Mesendoderm (in vitro differentiated cells): ENCODE measurements around the gene ZNF750.

ENCODE experiments used
- DNase-seq: peaks from one replicate; pipeline ENCODE4 v3.0.0; 2013
- H2AK5ac ChIP-seq: 2 replicates; pipeline ENCODE4 v1.6.1; 2013; ENCODE audit warnings: low read length, inconsistent platforms
- H2BK120ac ChIP-seq: 2 replicates; pipeline ENCODE4 v1.6.1; 2013; ENCODE audit warnings: low read depth, mild to moderate bottlenecking, low read length, moderate library complexity, mixed read lengths
- H2BK15ac ChIP-seq: replicated peaks from 2 replicates; pipeline ENCODE4 v1.6.1; 2013; ENCODE audit warnings: low read depth, mild to moderate bottlenecking, moderate library complexity
- H2BK5ac ChIP-seq: 2 replicates; pipeline ENCODE4 v1.6.1; 2013; ENCODE audit warnings: low read length, inconsistent platforms
- H3K18ac ChIP-seq: 2 replicates; pipeline ENCODE4 v1.6.1; 2013; ENCODE audit warnings: mild to moderate bottlenecking, low read length, mixed read lengths
- H3K23ac ChIP-seq: one replicate; pipeline ENCODE4 v1.6.1; 2013; ENCODE audit warnings: low read length
- H3K27ac ChIP-seq: 2 replicates; pipeline ENCODE4 v1.5.1; 2013; ENCODE audit warnings: low read depth, mild to moderate bottlenecking, inconsistent platforms, low read length, moderate library complexity
- H3K27me3 ChIP-seq: 2 replicates; pipeline ENCODE4 v1.6.1; 2013; ENCODE audit warnings: low read length, control low read depth, mild to moderate bottlenecking, inconsistent platforms; ENCODE audit not compliant: insufficient read depth, poor library complexity
- H3K36me3 ChIP-seq: 2 replicates; pipeline ENCODE4 v1.6.1; 2013; ENCODE audit warnings: low read length, inconsistent platforms; ENCODE audit not compliant: control insufficient read depth, insufficient read depth
- H3K4ac ChIP-seq: one replicate; pipeline ENCODE4 v1.6.1; 2013; ENCODE audit warnings: low read depth, mild to moderate bottlenecking, low read length, moderate library complexity
- H3K4me1 ChIP-seq: 2 replicates; pipeline ENCODE4 v1.6.1; 2013; ENCODE audit warnings: low read depth, low read length, inconsistent platforms; ENCODE audit not compliant: control insufficient read depth
- H3K4me2 ChIP-seq: 2 replicates; pipeline ENCODE4 v1.6.1; 2013; ENCODE audit warnings: low read length
- H3K4me3 ChIP-seq: 2 replicates; pipeline ENCODE4 v1.5.1; 2013; ENCODE audit warnings: mild to moderate bottlenecking, low read length
- H3K56ac ChIP-seq: one replicate; pipeline ENCODE4 v1.6.1; 2013; ENCODE audit warnings: low read length
- H3K79me1 ChIP-seq: 2 replicates; pipeline ENCODE4 v1.6.1; 2013; ENCODE audit warnings: low read length, inconsistent platforms
- H3K79me2 ChIP-seq: 2 replicates; pipeline ENCODE4 v1.6.1; 2013; ENCODE audit warnings: mild to moderate bottlenecking, low read length; ENCODE audit not compliant: control insufficient read depth, insufficient read depth
- H3K9ac ChIP-seq: 2 replicates; pipeline ENCODE4 v1.6.1; 2013; ENCODE audit warnings: low read length, inconsistent platforms
- H4K5ac ChIP-seq: one replicate; pipeline ENCODE4 v1.6.1; 2013; ENCODE audit warnings: low read length
- H4K8ac ChIP-seq: one replicate; pipeline ENCODE4 v1.6.1; 2013; ENCODE audit warnings: low read depth, mild to moderate bottlenecking, control low read depth, low read length, moderate library complexity
- WGBS: extraction: QIAGEN DNeasy Blood & Tissue Kit; methylation state at CpG from one replicate; pipeline ENCODE4 v1.1.7; 2013; ENCODE audit warnings: low lambda C conversion rate, missing lambda C conversion rate; ENCODE audit not compliant: insufficient coverage; ENCODE audit errors: extremely low coverage; 5-methylcytosine and 5-hydroxymethylcytosine counted together

The ZNF750 gene

GRCh38 chr17:82831041-82831817, 8.6 kb downstream of the ZNF750 start:
- H3K4me3 ChIP-seq = no peak overlapping the region
- DNase-seq = no peak
- H3K4ac ChIP-seq = no peak overlapping the region
- H2BK15ac ChIP-seq = no peak overlapping the region
- H2BK120ac ChIP-seq = no peak overlapping the region
- H4K8ac ChIP-seq = no peak overlapping the region
- no CpG with 5 or more reads among the region's 29 CpGs for WGBS
- H3K4me1 ChIP-seq = no peaks in the 10 kb centered on the region
- peaks cover 8% of the 10 kb centered on the region for H3K79me1 ChIP-seq
- H3K23ac ChIP-seq = no peak overlapping the region
- no peak overlapping the region for H3K9ac ChIP-seq
- H3K4me2 ChIP-seq = no peak overlapping the region
- H3K27ac ChIP-seq = no peak overlapping the region
- H3K36me3 ChIP-seq = peaks cover 7% of the 10 kb centered on the region
- no peak overlapping the region for H3K18ac ChIP-seq
- H3K79me2 ChIP-seq = no peaks in the 10 kb centered on the region
- H2AK5ac ChIP-seq = no peak overlapping the region
- H3K27me3 ChIP-seq = no peaks in the 10 kb centered on the region
- H2BK5ac ChIP-seq = no peak overlapping the region
- H3K56ac ChIP-seq = no peak overlapping the region
- no peak overlapping the region for H4K5ac ChIP-seq

GRCh38 chr17:82830249-82830661, 9.6 kb downstream of the ZNF750 start:
- Histone ChIP-seq H3K4me1 (no peaks in the 10 kb centered on the region), H3K56ac (no peak overlapping the region), H3K79me1 (peaks cover 8% of the 10 kb centered on the region), H3K27me3 (no peaks in the 10 kb centered on the region), H4K8ac (no peak overlapping the region), H2BK5ac (no peak overlapping the region), H3K23ac (no peak overlapping the region), H3K27ac (no peak overlapping the region), H2AK5ac (no peak overlapping the region), H3K4ac (no peak overlapping the region), H4K5ac (no peak overlapping the region), H3K4me3 (no peak overlapping the region), H3K18ac (no peak overlapping the region), H2BK15ac (no peak overlapping the region), H3K9ac (no peak overlapping the region), H3K36me3 (peaks cover 7% of the 10 kb centered on the region), H2BK120ac (no peak overlapping the region), H3K79me2 (no peaks in the 10 kb centered on the region), H3K4me2 (no peak overlapping the region)
- no peak for DNase-seq
- no CpG with 5 or more reads among the region's 22 CpGs for WGBS

GRCh38 chr17:82828875-82829487, 10.8 kb downstream of the ZNF750 start:
- Histone ChIP-seq H3K79me1 (peaks cover 11% of the 10 kb centered on the region), H3K56ac (no peak overlapping the region), H4K8ac (no peak overlapping the region), H3K4me3 (no peak overlapping the region), H3K36me3 (peaks cover 7% of the 10 kb centered on the region), H3K4ac (no peak overlapping the region), H2BK120ac (no peak overlapping the region), H3K18ac (no peak overlapping the region), H3K4me1 (no peaks in the 10 kb centered on the region), H4K5ac (no peak overlapping the region), H2BK5ac (no peak overlapping the region), H3K79me2 (no peaks in the 10 kb centered on the region), H2AK5ac (no peak overlapping the region), H3K9ac (no peak overlapping the region), H3K23ac (no peak overlapping the region), H3K4me2 (no peak overlapping the region), H3K27me3 (no peaks in the 10 kb centered on the region), H2BK15ac (no peak overlapping the region), H3K27ac (no peak overlapping the region)
- WGBS = no CpG with 5 or more reads among the region's 26 CpGs
- no peak for DNase-seq

GRCh38 chr17:82826956-82827355, 12.9 kb downstream of the ZNF750 start:
- Histone ChIP-seq H2BK15ac (no peak overlapping the region), H3K9ac (no peak overlapping the region), H2BK120ac (no peak overlapping the region), H3K79me1 (peaks cover 11% of the 10 kb centered on the region), H3K4ac (no peak overlapping the region), H3K4me1 (no peaks in the 10 kb centered on the region), H3K18ac (no peak overlapping the region), H4K5ac (no peak overlapping the region), H4K8ac (no peak overlapping the region), H3K79me2 (no peaks in the 10 kb centered on the region), H3K27me3 (no peaks in the 10 kb centered on the region), H3K27ac (no peak overlapping the region), H3K36me3 (peaks cover 6% of the 10 kb centered on the region), H2BK5ac (no peak overlapping the region), H3K56ac (no peak overlapping the region), H3K4me2 (no peak overlapping the region), H3K23ac (no peak overlapping the region), H2AK5ac (no peak overlapping the region), H3K4me3 (no peak overlapping the region)
- no CpG with 5 or more reads among the region's 7 CpGs for WGBS
- no peak for DNase-seq

GRCh38 chr17:82826211-82826610, 13.6 kb downstream of the ZNF750 start:
- no peaks in the 10 kb centered on the region for H3K79me2 ChIP-seq
- H3K27ac ChIP-seq = no peak overlapping the region
- H3K9ac ChIP-seq = no peak overlapping the region
- H3K4me2 ChIP-seq = no peak overlapping the region
- no peak overlapping the region for H2BK15ac ChIP-seq
- no peak overlapping the region for H3K18ac ChIP-seq
- H2BK120ac ChIP-seq = no peak overlapping the region
- no peak overlapping the region for H4K8ac ChIP-seq
- peaks cover 11% of the 10 kb centered on the region for H3K79me1 ChIP-seq
- peaks cover 6% of the 10 kb centered on the region for H3K36me3 ChIP-seq
- H2BK5ac ChIP-seq = no peak overlapping the region
- H4K5ac ChIP-seq = no peak overlapping the region
- no peak overlapping the region for H3K4ac ChIP-seq
- H3K4me3 ChIP-seq = no peak overlapping the region
- H3K23ac ChIP-seq = no peak overlapping the region
- H3K4me1 ChIP-seq = no peaks in the 10 kb centered on the region
- H2AK5ac ChIP-seq = no peak overlapping the region
- no peak overlapping the region for H3K56ac ChIP-seq
- H3K27me3 ChIP-seq = no peaks in the 10 kb centered on the region
- no peak for DNase-seq
